DMS114 treated with DMSO at 0.1 percent for 48 hours (cell line): ENCODE data around the gene CORT.
"Not testable (repeated sequence)": the region's sequence is repeated elsewhere in the genome, so short reads cannot be mapped to it uniquely, and the experiment has no call there.

ENCODE experiments used
- DNase-seq: peaks from one replicate; lab custom pipeline; 2025; ENCODE audit not compliant: unreplicated experiment; lab: John Stamatoyannopoulos, UW

Gene CORT

DNA sequence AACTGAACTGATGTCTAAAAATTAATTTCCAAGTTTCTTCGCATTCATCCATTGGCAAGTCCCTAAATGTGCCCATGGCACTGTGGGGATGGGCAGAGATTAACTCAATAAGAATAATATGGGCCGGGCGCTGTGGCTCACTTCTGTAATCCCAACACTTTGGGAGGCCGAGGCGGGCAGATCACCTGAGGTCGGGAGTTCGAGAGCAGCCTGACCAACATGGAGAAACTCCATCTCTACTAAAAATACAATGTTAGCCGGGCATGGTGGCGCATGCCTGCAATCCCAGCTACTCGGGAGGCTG is 24.4 kb downstream of the CORT start:
- DNase-seq, result not testable (repeated sequence)

DNA sequence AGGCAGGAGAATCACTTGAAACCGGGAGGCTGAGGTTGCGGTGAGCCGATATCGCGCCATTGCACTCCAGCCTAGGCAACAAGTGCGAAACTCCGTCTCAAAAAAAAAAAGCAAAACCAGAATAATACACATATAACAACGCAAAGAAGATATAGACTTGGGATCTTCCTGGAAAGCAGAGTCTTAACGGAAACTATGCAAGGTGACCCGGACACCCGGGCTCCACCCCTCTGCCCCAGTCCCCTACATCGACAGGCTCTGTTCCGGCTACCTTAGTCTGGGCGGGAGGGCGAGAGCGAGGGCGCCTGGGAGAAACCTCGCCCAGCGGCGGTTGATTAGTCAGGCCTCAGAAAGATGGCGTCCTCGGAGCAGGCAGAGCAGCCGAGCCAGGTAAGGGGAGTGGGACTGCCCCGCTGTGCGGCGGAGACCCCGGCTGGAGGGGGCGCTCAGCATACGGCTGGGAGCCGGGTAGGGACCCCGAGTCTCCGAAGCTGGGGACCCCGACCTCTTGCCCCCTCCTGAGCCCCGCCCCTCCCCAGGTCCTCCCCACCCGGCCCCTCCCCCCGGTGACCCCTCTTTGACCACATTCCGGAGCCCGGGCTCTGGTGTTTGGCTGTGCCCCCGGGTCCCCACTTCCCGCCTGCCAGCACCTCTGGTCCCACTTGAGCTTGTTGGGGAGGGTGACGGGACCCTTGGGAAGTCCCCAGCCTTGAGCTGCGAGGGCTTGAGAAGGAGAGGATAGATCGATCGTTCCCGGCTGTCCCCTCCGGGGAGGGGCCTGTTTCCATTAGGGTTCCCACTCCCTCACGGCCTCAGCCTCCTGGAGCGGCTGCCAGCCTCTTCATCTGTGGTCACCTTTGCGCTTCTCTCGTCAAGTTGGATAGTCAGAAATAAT is 25.0 kb downstream of the CORT start, which contains the start of gene PEX14:
Gene PEX14 (plus strand): TSS at position 338 of the 895 bp plus-strand sequence. CDS start 17 bp downstream, at position 355.
- peak; percentile 90 for DNase-seq

DNA sequence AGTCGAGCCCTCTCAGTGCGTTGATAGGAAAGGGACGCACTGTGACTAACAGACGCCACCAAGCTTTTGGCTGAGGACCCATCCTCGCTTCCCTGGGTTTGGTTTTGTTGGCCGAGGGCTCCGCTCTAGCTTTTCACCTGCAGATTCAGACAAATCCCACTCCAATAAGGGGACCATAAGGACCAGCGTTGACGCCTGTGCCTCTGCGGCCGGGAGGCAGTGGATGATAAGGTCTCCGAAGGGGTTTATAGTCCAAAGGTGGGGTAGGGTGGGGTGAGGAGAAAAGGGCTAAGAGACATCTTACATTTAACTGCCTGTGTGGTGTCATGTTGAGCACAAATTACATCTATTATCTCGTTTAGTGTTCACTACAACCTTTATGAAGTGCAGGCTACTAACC is 25.7 kb downstream of the CORT start:
- DNase-seq, result no peak

DNA sequence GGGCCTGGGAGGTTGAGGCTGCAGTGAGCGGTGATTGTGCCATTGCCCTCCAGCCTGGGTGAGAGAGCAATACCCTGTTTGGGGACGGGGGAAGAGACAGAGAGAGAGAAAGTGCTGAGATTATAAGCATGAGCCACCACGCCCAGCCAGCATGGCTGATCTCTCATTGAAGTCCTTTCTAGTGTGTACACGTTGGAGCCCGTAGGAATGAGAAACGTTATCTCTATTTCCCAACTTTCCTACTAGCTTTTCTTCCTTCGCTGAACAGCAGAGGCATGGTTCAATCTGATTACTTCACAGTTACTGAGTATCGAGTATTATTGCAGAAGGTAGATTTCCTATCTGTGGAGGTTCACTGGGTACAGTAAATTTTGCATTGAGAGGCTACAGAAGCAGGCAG is 29.5 kb downstream of the CORT start:
- DNase-seq, result no peak

DNA sequence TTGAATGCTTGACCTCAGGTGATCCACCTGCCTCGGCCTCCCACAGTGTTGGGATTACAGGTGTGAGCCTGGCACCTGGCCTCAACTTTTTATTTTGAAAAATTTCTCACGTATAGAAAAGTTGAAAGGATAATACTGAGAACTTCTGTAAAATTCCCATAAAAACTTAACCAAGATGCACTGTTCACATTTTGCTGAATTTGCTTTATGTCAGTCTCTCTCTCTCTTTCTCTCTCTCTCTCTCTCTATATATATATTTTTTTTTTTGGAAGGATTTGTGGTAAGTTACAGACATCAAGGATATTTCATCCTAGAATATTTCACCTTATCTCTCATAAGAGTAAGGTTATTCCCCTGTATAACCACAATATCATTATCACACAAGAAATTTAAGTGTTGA is 30.8 kb downstream of the CORT start:
- no peak for DNase-seq

DNA sequence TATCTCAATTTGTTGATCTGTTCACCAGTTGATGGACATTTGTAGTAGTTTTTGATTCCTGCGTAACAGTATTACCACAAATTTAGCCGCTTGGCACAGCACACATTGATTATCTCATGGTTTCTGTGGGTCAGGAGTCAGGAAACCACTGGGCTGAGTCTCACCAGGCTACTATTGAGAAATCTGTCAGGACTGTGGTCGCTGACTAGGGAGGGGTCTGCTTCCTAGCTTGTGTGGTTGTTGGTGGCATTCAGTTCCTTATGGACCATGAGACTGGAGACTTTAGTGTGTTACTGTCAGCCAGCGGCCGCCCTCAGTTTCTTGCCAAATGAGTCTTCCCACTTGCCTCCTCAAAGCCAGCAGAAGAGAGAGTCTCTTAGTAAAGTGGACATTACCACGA is 34.7 kb downstream of the CORT start:
- DNase-seq, result no peak

DNA sequence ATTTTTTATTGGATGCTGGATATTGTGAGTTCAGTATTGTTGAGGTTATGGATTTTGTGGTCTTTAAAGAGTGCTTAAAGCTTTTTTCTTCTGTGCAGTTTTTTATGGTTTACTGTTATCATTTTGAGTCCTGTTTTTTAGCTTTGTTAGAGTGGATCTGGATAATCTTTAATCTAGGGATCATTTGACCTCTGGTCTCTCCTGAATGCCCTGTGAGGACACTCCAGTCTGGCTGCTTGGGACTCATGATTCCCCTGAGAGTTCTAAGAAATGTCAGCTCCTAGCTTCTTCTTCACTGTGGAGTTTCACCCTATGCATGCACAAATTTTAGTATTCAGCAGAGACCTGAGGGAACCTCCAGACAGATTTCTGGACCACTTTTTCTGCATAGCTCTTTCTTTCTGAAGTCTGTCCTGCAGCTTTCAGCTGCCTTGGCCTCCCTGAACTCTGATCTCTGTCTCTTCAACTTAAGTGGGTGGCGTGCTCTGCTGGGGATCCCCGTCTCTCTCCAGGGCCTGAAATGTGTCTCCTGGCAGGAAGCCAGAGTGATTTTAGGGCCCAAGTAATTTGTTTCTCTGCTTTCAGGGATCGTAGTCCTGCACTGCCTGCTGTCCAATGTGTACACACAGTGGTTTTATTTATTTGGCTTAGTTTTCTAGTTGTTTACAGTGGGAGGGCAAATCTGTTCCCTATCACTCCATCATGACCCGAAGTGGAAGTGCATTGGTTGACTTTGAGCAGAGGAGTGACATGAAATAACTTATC is 39.6 kb downstream of the CORT start:
- DNase-seq, result no peak

DNA sequence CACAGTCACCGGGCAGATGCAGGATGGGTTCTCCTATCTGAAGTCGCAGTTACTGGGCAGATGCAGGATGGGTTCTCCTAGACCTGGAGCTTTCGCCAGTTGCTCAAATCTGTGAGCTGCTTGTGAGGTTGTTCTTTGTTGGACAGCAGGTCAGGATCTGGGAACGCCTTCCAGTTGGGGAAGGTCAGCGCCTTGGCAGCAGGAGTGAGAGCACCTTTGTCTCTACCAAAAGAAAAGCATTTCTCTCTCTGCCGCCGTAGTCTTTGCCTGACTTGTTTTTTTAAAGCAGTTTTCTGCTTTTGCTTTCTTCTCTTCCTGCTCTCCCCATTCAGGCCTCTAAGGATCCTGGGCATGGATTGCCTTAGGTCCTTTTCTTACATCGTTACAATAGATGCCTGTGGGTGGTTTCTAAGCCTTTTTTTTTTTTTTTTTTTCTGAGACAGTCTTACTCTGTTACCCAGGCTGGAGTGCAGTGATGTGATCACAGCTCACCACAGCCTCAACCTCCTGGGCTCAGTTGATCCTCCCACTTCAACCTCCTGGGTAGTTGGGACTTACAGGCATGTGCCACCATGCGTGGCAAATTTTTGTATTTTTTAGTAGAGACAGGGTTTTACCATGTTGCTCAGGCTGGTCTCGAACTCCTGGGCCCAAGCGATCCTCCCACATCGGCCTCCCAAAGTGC is 40.6 kb downstream of the CORT start:
- DNase-seq, result no peak

DNA sequence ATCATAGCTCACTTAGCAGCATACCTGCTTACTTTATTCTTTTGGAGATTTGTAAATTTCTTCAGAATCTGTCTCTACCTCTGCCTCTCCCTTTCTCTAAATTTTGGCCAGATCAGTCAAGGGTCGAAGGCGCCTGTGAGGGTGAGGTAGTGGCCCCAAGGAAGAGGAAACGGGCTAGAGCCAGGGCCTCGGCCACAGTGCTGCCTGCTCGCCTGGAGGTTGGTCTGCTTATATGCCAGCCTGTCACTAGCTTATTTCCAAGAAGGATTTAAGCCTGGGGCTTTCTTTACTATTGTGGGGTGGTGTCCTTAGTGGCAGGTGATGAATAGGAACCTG is 44.6 kb downstream of the CORT start:
- no peak for DNase-seq

DNA sequence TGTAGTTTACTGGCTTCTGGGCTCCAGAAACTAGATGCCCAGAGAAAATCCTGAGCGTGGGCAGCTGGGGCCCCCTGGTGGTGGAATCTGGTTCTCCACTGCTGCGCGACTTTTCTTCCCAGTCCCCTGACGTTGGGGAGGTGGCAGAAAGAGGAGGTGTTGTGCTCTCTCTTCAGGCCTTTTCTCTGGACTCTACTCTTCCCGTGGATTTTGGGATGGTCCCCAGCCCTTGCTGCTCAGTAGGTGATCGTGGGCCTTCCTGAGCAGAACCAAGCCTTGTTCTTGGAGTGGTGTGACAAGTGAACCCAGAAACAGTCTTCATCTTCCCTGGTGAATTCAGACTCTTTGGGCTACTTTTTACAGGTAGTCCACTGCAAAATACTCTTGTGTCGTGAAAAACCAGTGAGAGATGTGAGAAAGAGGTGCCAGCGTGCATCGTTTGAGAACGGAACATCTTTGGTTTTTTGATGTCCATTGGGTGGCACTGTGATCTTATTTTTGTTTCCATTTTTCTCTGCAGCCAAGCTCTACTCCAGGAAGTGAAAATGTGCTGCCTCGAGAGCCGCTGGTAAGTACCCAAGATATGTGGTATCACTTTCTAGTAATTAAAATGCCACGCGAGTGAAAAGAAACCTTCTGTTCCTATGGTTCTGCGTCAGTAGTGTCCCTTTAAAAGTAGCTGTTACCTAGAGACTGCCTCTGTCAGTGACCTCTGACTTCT is 45.1 kb downstream of the CORT start:
- DNase-seq, result peak; percentile 45

DNA sequence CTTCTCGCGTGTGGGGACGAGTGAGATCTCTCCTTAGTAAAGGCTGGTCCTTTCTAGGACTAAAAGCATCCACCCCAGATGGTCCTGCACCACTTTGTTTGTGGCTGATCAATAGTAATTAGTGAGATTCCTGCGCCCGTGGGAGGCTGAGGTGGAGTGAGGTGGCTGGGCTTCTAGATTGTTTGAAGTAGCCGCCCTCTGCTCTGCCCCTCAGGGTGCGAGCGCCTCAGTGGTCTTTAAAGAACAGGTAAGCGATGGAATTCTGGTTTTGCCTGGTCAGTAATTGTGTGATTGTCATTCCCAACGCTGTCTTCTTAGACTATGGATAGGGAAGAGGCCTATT is 45.6 kb downstream of the CORT start:
- no peak for DNase-seq

DNA sequence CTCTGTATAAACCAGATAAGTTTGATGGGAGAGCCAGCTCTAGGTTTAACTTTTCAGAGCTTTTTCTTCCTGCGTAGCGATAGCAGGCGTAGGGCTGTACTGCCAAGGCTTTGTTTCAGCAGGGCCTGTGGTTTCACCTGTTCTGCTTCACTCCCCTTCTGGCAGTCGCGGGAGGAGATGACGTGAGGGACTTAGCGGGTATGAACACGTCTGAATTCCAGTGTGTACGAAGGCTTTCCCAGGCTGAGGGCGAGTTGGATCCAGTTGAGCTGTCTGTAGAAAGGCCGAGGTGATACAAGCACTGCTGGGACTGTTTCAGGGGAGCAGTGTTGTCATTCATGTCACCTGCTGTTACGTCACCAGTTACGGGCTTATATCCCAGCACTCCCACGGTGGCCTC is 46.1 kb downstream of the CORT start:
- no peak for DNase-seq

DNA sequence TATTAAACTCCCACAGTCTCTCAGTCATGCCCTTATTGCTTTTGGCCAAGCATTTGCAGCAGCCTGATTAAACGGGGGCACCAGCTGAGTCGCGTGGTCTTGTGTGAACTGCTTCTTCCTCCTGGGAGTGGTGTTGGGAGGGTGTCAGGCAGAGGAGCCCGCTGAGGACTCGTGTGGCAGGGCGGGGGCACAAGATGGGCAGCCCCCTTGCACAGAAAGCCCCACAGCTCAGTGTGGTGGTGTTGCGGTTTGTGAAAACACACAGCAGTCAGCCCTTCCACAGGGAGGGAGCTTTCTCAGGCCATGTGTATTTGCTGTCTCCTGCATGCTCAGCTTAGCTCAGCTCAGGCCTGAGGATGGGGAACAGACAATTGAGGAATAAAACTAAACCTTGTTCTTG is 47.3 kb downstream of the CORT start:
- no peak for DNase-seq

DNA sequence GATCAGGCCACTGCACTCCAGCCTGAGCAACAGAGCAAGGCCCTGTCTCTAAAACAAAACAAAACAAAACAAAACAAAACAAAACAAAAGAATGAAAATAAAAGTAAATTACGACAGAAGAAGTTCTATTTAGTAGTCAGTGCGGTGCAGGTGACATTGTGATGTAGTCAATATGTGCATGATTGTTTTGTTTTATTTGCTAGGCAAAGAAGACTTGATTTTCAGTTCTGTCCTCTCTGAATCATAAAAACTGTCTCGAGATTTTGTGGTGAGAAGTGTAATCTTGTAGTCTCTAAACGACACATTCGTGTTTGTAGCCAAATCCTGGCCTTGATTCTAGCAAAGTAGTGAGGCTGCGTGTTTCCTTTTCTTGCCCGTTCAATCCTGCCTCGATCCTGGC is 48.4 kb downstream of the CORT start:
- DNase-seq, result no peak
